Fibroblast of lung (primary cell): ENCODE data around the gene KLHL14. TPM values are rescaled to one million over a fixed set of nuclear protein-coding genes. Genes with fewer than 3 reads are reported as not detected.

Source experiments
- DNase-seq, 2 donors: peaks; one replicate each; pipeline versions ENCODE4 v3.0.0 to v3.0.0-alpha.2; 2010; ENCODE audit warnings: low read depth in 2 of 2
- H2AFZ ChIP-seq: 2 replicates; pipeline ENCODE4 v1.5.1; 2012; ENCODE audit warnings: low read length, control low read depth, inconsistent platforms
- H3K27ac ChIP-seq: 2 replicates; pipeline ENCODE4 v1.5.1; 2011; ENCODE audit warnings: low read length, control low read depth; ENCODE audit not compliant: insufficient read depth
- H3K27me3 ChIP-seq: 2 replicates; pipeline ENCODE4 v1.5.1; 2011; ENCODE audit warnings: mild to moderate bottlenecking, low read length; ENCODE audit not compliant: control insufficient read depth, insufficient read depth
- H3K36me3 ChIP-seq: 2 replicates; pipeline ENCODE4 v1.5.1; 2011; ENCODE audit warnings: low read length; ENCODE audit not compliant: control insufficient read depth, insufficient read depth
- H3K4me1 ChIP-seq: 2 replicates; pipeline ENCODE4 v1.5.1; 2011; ENCODE audit warnings: low read length; ENCODE audit not compliant: control insufficient read depth, insufficient read depth; ENCODE audit errors: extremely low read depth
- H3K4me2 ChIP-seq: 2 replicates; pipeline ENCODE4 v1.5.1; 2011; ENCODE audit warnings: low read length, control low read depth; ENCODE audit not compliant: insufficient read depth; ENCODE audit errors: extremely low read depth
- H3K4me3 ChIP-seq, 4 experiments: fragments of 200-600 bp in 1 of 4; sonication (generic) in 1 of 4; replicated peaks in 1 of 4; 2 replicates each; pipeline ENCODE4 v1.5.1; 2011 to 2016; ENCODE audit warnings: low read length in 4 of 4, low read depth in 3 of 4, mild to moderate bottlenecking in 3 of 4, control low read depth in 2 of 4, inconsistent platforms in 1 of 4, mixed read lengths in 1 of 4; ENCODE audit not compliant: insufficient read depth in 1 of 4; ENCODE audit errors: control extremely low read depth in 1 of 4
- H3K79me2 ChIP-seq: 2 replicates; pipeline ENCODE4 v1.5.1; 2012; ENCODE audit warnings: mild to moderate bottlenecking, low read length, inconsistent platforms; ENCODE audit not compliant: control insufficient read depth, insufficient read depth
- H3K9ac ChIP-seq: 2 replicates; pipeline ENCODE4 v1.5.1; 2011; ENCODE audit warnings: mild to moderate bottlenecking, low read length, control low read depth; ENCODE audit not compliant: insufficient read depth
- H3K9me3 ChIP-seq: 2 replicates; pipeline ENCODE4 v1.5.1; 2012; ENCODE audit warnings: low read depth, low read length; ENCODE audit not compliant: control insufficient read depth, insufficient read depth
- H4K20me1 ChIP-seq: 2 replicates; pipeline ENCODE4 v1.5.1; 2011; ENCODE audit warnings: low read length; ENCODE audit not compliant: control insufficient read depth, insufficient read depth; ENCODE audit errors: extremely low read depth
- EZH2 ChIP-seq: IDR thresholded peaks from 2 replicates; pipeline ENCODE4 v1.5.1; 2012; ENCODE audit warnings: low read length, control low read depth, mild to moderate bottlenecking; ENCODE audit errors: missing control alignments
- polyA plus RNA-seq, 2 donors: library from polyadenylated mRNA; depleted of rRNA in 1 of 2; stranded (reverse) in 1 of 2; unstranded in 1 of 2; fragments of >200 nt; gene quantifications; 2 replicates each; pipeline ENCODE4 v1.2.1, GENCODE V29; 2011 to 2012; ENCODE audit warnings: missing spikeins in 1 of 2
- total RNA-seq: library from RNA; depleted of rRNA; stranded (reverse); fragments of >200 nt; gene quantifications from 2 replicates; pipeline ENCODE4 v1.2.1, GENCODE V29; 2014
- TF ChIP-seq, protein P1 (sequence below), 2 donors: IDR thresholded peaks in 1 of 2; conservative IDR thresholded peaks in 1 of 2; 1 replicate in 1 of 2; 2 replicates in 1 of 2; pipeline ENCODE4 v1.5.1; 2011 to 2012; ENCODE audit warnings: low read length in 2 of 2, control low read depth in 1 of 2, inconsistent platforms in 1 of 2, low read depth in 1 of 2, mild to moderate bottlenecking in 1 of 2

Gene KLHL14
- total and polyA plus RNA-seq, 2 donors (not counting 1 experiment from before 2014, with no cell fraction given) = not detected

DNA sequence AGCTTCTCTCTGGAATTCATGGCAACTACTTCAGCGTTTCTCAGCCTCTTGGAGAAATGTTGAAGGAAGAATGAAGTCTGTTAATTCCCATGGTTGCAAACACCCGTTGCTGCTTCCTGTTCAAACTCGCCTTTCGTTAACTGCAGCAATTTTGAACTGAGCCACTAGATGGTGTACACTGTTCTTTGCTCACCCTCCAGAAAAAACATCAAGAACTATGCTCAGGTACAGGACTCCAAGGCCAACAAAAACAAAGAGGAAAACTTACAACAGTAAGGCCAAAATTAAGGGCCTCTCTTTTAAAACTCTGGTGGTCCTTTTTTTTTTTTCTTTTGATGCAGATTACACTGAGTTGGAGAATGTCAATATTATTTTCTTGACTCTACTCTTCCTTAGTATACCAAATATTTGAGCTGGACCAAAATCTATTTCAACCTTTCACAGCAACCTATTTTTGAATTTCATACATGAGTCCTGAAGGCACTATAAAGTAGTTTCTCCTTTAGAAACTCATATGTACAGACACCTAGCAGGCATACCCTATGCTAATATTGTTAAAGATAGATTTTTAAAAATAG lies 58.2 kb downstream of the KLHL14 start:
- Histone ChIP-seq H3K79me2 (no peaks in the 10 kb centered on the region), H3K4me3 (no peak overlapping the region), H3K27ac (no peak overlapping the region), H2AFZ (no peak overlapping the region), H3K27me3 (no peaks in the 10 kb centered on the region), H3K9me3 (no peaks in the 10 kb centered on the region), H4K20me1 (no peaks in the 10 kb centered on the region), H3K4me2 (no peak overlapping the region), H3K36me3 (no peaks in the 10 kb centered on the region), H3K9ac (no peak overlapping the region), H3K4me1 (no peaks in the 10 kb centered on the region)
- TF ChIP-seq, protein P1, sequence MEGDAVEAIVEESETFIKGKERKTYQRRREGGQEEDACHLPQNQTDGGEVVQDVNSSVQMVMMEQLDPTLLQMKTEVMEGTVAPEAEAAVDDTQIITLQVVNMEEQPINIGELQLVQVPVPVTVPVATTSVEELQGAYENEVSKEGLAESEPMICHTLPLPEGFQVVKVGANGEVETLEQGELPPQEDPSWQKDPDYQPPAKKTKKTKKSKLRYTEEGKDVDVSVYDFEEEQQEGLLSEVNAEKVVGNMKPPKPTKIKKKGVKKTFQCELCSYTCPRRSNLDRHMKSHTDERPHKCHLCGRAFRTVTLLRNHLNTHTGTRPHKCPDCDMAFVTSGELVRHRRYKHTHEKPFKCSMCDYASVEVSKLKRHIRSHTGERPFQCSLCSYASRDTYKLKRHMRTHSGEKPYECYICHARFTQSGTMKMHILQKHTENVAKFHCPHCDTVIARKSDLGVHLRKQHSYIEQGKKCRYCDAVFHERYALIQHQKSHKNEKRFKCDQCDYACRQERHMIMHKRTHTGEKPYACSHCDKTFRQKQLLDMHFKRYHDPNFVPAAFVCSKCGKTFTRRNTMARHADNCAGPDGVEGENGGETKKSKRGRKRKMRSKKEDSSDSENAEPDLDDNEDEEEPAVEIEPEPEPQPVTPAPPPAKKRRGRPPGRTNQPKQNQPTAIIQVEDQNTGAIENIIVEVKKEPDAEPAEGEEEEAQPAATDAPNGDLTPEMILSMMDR (conservative IDR thresholded peaks at IDR 0.05 in 1 of 2, IDR thresholded peaks at IDR 0.05 in 1 of 2; ENCODE audit: low read depth in 1 of 2, low read length in 2 of 2) = peak; percentile 68 to 85
- no peak for TF ChIP-seq EZH2
- peak; percentile 60 to 69 for DNase-seq

DNA sequence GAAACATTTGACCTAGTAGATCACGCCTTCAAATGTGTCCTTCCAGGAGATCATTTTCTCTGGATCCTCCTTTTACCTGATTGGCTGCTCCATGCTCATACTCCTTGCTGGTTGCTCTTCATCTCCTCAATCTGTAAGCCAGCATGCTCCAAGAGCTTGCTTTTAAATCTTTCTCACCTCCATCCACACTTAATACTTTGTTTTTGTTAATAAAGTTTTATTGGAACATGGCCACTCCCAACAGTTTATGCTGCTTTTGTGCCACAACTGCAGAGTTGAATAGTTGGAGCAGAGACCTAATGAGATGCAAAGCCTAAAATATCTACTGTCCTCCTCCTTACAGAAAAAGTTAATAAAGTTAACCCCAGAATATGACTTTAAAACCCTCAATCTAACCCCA lies 60.0 kb downstream of the KLHL14 start:
- Histone ChIP-seq H3K4me2 (no peak overlapping the region), H3K27me3 (no peaks in the 10 kb centered on the region), H3K4me3 (no peak overlapping the region), H2AFZ (no peak overlapping the region), H3K9ac (no peak overlapping the region), H3K9me3 (no peaks in the 10 kb centered on the region), H3K36me3 (no peaks in the 10 kb centered on the region), H4K20me1 (no peaks in the 10 kb centered on the region), H3K27ac (no peak overlapping the region), H3K79me2 (no peaks in the 10 kb centered on the region), H3K4me1 (no peaks in the 10 kb centered on the region)
- no peak for TF ChIP-seq EZH2
- TF ChIP-seq, protein P1 (conservative IDR thresholded peaks at IDR 0.05 in 1 of 2, IDR thresholded peaks at IDR 0.05 in 1 of 2; ENCODE audit: low read depth in 1 of 2, low read length in 2 of 2) = no peak
- DNase-seq = no peak

DNA sequence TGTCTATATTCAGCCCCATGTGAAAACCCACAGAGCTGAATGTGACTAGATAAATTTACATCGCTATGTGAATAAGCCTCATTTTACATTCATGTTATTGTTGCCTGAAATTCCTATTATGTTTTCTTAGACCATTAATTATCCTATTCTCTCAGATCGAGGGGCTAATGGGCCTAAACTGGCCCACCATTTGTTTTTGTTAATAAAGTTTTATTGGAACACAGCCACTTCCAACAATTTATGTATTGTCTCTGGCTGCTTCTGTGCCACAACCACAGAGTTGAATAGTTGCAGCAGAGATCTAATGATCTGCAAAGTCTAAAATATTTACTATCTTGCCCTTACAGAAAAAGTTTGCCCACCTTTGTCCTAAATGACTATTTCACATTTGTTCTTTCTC lies 61.0 kb downstream of the KLHL14 start:
- no peaks in the 10 kb centered on the region for H3K79me2 ChIP-seq
- H3K27ac ChIP-seq = no peak overlapping the region
- TF ChIP-seq EZH2 = no peak
- TF ChIP-seq, protein P1 (conservative IDR thresholded peaks at IDR 0.05 in 1 of 2, IDR thresholded peaks at IDR 0.05 in 1 of 2; ENCODE audit: low read depth in 1 of 2, low read length in 2 of 2) = no peak
- H3K36me3 ChIP-seq = no peaks in the 10 kb centered on the region
- H2AFZ ChIP-seq = no peak overlapping the region
- H3K4me2 ChIP-seq = no peak overlapping the region
- no peak for DNase-seq
- H4K20me1 ChIP-seq = no peaks in the 10 kb centered on the region
- no peak overlapping the region for H3K4me3 ChIP-seq
- H3K9me3 ChIP-seq = no peaks in the 10 kb centered on the region
- H3K27me3 ChIP-seq = no peaks in the 10 kb centered on the region
- no peaks in the 10 kb centered on the region for H3K4me1 ChIP-seq
- H3K9ac ChIP-seq = no peak overlapping the region
